Left ventricle myocardium inferior (tissue), 1 donor: ENCODE results near the gene ALDH16A1. TPM values are rescaled to one million over a fixed set of nuclear protein-coding genes. Genes with fewer than 3 reads are reported as not detected.

Source experiments
- DNase-seq: peaks from one replicate; pipeline ENCODE4 v3.0.0-alpha.2; 2020
- H3K27ac ChIP-seq: fragments of 200-600 bp; replicated peaks from 2 replicates; pipeline ENCODE4 v1.8.0; 2021
- H3K27me3 ChIP-seq: fragments of 200-600 bp; 2 replicates; pipeline ENCODE4 v1.8.0; 2021; ENCODE audit warnings: low read depth
- H3K36me3 ChIP-seq: fragments of 200-600 bp; 2 replicates; pipeline ENCODE4 v1.8.0; 2021
- H3K4me1 ChIP-seq: fragments of 200-600 bp; 2 replicates; pipeline ENCODE4 v1.8.0; 2021
- H3K4me3 ChIP-seq: fragments of 200-600 bp; 2 replicates; pipeline ENCODE4 v1.8.0; 2021; ENCODE audit warnings: mild to moderate bottlenecking, moderate library complexity
- H3K9me3 ChIP-seq: fragments of 200-600 bp; replicated peaks from 2 replicates; pipeline ENCODE4 v1.8.0; 2021
- CTCF ChIP-seq: fragments of 200-600 bp; IDR thresholded peaks from 2 replicates; pipeline ENCODE4 v1.8.0; 2021; ENCODE audit warnings: antibody characterized with exemption, mild to moderate bottlenecking, borderline replicate concordance
- intact Hi-C: fragments of 100-400 bp; cut with micrococcal nuclease; formaldehyde crosslinking; loops from one replicate; pipeline ENCODE4 v1.11.0; 2022
- total RNA-seq: library from RNA; stranded (reverse); fragmentation: NEBNext Ultra II Directional; extraction: Animal tissue kit (Norgen Biotek cat#: 25700); gene quantifications from one replicate; pipeline ENCODE4 v1.2.1, GENCODE V29; 2021
- donor health status: DM: no; HTN: yes; CAD: no; lungs with severe emphysema.

Gene ALDH16A1
- total RNA-seq, 1 donor from 2014 or later: 9.6 TPM

- no peak for DNase-seq
- intact Hi-C loops: no loop called here
- Histone ChIP-seq H3K4me3 (no peak overlapping the region), H3K36me3 (peaks cover 39% of the 10 kb centered on the region), H3K27ac (no peak overlapping the region), H3K9me3 (no peaks in the 10 kb centered on the region), H3K4me1 (peaks cover 9% of the 10 kb centered on the region), H3K27me3 (no peaks in the 10 kb centered on the region)
- TF ChIP-seq CTCF: no peak
These were observed 11.1 kb downstream of the ALDH16A1 start for GRCh38 chr19:49463960-49464740.

GRCh38 chr19:49465371-49465770 is 12.3 kb downstream of the ALDH16A1 start:
- DNase-seq: no peak
- no peaks in the 10 kb centered on the region for H3K9me3 ChIP-seq
- H3K27me3 ChIP-seq: no peaks in the 10 kb centered on the region
- H3K4me1 ChIP-seq: peaks cover 21% of the 10 kb centered on the region
- no peak overlapping the region for H3K27ac ChIP-seq
- TF ChIP-seq CTCF: no peak
- no peak overlapping the region for H3K4me3 ChIP-seq
- intact Hi-C loops: no loop called here
- H3K36me3 ChIP-seq: peaks cover 26% of the 10 kb centered on the region

GRCh38 chr19:49468199-49468598 is 15.2 kb downstream of the ALDH16A1 start:
- Histone ChIP-seq H3K27me3 (no peaks in the 10 kb centered on the region), H3K36me3 (peaks cover 22% of the 10 kb centered on the region), H3K4me1 (peaks cover 26% of the 10 kb centered on the region), H3K4me3 (no peak overlapping the region), H3K9me3 (no peaks in the 10 kb centered on the region), H3K27ac (peak overlapping the region; percentile 88)
- intact Hi-C loops: no loop called here
- DNase-seq: no peak
- no peak for TF ChIP-seq CTCF

GRCh38 chr19:49468746-49469447 is 15.9 kb downstream of the ALDH16A1 start:
- Histone ChIP-seq H3K27ac (peak overlapping the region; percentile 88), H3K9me3 (no peaks in the 10 kb centered on the region), H3K36me3 (peaks cover 22% of the 10 kb centered on the region), H3K4me3 (no peak overlapping the region), H3K27me3 (no peaks in the 10 kb centered on the region), H3K4me1 (peaks cover 33% of the 10 kb centered on the region)
- intact Hi-C loops: no loop called here
- DNase-seq: peak; percentile 80
- no peak for TF ChIP-seq CTCF

- no peak for DNase-seq
- intact Hi-C loops: no loop called here
- no peaks in the 10 kb centered on the region for H3K9me3 ChIP-seq
- peak overlapping the region; percentile 88 for H3K27ac ChIP-seq
- peaks cover 15% of the 10 kb centered on the region for H3K36me3 ChIP-seq
- H3K4me1 ChIP-seq: peaks cover 41% of the 10 kb centered on the region
- no peaks in the 10 kb centered on the region for H3K27me3 ChIP-seq
- TF ChIP-seq CTCF: peak; percentile 18
- no peak overlapping the region for H3K4me3 ChIP-seq
These were observed 17.0 kb downstream of the ALDH16A1 start for GRCh38 chr19:49469828-49470614.
